Measurements from ENCODE around the gene CENPS. TPM values are rescaled to one million over a fixed set of nuclear protein-coding genes. Genes with fewer than 3 reads are reported as not detected.
"Not testable (repeated sequence)": the region's sequence is repeated elsewhere in the genome, so short reads cannot be mapped to it uniquely, and the experiment has no call there.

The CENPS gene
- total RNA-seq, 1 experiment from 2014 or later = 14.3 TPM

DNA sequence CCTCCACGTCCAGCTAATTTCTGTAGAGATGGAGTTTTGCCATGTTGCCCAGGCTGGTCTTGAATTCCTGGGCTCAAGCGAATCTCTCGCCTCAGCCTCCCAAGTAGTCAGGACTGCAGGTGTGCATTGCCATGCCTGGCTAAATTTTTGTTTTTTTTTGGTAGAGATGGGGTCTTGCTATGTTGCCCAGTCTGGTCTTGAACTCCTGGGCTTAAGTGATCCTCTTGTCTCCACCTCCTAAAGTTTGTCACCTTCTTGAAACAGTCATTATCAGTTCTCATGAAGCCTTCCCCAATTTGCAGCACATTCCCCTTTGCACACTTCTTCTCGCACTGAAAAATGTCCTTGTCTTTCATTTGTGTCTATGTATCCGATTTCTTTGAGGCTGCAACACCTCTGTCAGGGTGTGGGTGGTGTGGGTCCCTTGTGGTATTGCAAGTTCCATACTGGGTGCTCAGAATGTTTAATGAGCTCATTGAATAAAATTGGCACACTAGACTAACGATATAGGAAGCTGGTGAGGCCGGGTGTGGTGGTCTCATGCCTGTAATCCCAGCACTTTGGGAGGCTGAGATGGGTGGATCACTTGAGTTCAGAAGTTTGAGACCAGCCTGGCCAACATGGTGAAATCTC lies 16.7 kb downstream of the CENPS start:
- DNase-seq (ENCODE audit: low spot score) = no peak
- in situ Hi-C loops (cut with HindIII; ENCODE audit: low sequenced_read_pairs) = no loop called here

GRCh38 chr1:10449751-10450150 lies 19.5 kb downstream of the CENPS start, which contains the start of gene CORT:
CORT (plus strand) TSS chr1:10450031; CDS start chr1:10450224, 193 bp downstream.
- in situ Hi-C loops (cut with HindIII; ENCODE audit: low sequenced_read_pairs) = no loop called here
- no peak for DNase-seq (ENCODE audit: low spot score)

GRCh38 chr1:10450156-10450814 lies 20.1 kb downstream of the CENPS start:
- DNase-seq (ENCODE audit: low spot score) = no peak
- in situ Hi-C loops (cut with HindIII; ENCODE audit: low sequenced_read_pairs) = no loop called here

DNA sequence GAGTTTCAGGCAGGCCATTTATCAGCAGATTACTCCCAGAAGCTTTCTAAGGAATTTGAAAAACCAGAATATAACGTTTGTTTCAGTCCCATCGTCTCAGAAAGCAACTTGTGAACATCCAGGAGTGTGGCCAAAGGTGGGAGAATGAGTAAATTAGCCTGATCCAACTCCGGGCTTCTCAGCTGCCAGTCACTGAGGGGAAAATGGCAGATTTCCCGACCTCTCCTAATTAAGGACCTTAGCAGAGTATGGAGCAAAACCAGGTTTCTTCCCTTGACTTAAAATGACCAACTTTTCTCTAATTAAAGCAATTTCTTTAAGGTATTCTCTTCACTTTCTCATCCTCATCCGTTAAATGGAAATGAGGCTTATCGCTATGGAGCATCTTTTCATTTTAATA lies 20.6 kb downstream of the CENPS start:
- in situ Hi-C loops (cut with HindIII; ENCODE audit: low sequenced_read_pairs) = no loop called here
- no peak for DNase-seq (ENCODE audit: low spot score)

DNA sequence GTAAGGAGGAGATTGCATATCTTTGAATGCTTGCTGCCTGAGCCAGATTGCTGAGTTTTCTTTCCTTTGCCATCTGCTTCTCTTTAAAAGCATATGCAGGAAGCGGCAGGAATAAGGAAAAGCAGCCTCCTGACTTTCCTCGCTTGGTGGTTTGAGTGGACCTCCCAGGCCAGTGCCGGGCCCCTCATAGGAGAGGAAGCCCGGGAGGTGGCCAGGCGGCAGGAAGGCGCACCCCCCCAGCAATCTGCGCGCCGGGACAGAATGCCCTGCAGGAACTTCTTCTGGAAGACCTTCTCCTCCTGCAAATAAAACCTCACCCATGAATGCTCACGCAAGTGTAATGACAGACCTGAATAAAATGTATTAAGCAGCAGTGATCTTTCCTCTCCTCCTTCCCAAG lies 21.1 kb downstream of the CENPS start:
- in situ Hi-C loops (cut with HindIII; ENCODE audit: low sequenced_read_pairs) = no loop called here
- no peak for DNase-seq (ENCODE audit: low spot score)

DNA sequence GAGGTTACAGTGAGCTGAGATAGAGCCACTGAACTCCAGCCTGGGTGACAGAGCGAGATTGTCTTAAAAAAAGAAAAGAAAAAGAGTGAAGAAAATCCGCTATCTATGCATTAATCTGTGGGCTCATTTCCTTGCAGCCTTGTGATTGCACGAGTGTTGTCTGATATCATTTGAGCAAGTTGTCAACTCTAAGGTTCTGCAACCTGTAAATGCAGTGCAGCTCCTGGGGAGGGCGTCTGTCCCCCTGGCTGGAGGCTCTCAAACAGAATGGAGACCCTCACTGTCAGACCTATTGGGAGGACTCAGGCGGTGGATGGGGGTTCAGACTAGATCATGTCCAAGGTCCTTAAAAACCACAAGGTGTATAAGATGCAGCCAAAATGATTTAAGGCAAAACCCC lies 25.8 kb downstream of the CENPS start:
- no peak for DNase-seq (ENCODE audit: low spot score)
- in situ Hi-C loops (cut with HindIII; ENCODE audit: low sequenced_read_pairs) = no loop called here

- no peak for DNase-seq (ENCODE audit: low spot score)
- in situ Hi-C loops (cut with HindIII; ENCODE audit: low sequenced_read_pairs) = no loop called here
Measured at GRCh38 chr1:10456661-10457060, 26.4 kb downstream of the CENPS start.

DNA sequence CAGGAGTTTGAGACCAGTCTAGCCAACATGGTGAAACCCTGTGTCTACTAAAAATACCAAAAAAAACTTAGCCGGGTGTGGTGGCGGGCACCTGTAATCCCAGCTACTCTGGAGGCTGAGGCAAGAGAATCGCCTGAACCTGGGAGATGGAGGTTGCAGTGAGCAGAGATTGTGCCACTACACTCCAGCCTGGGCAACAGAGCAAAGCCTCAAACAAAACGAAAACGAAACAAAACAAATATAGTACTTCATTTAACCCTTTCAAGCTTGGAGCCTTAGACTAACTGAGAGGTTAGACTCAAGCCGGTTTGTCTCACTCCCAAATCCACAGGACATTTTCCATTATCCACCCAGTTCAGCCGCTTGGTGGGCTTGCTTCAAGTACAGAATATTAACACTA lies 27.2 kb downstream of the CENPS start:
- DNase-seq (ENCODE audit: low spot score); in situ Hi-C loops (cut with HindIII; ENCODE audit: low sequenced_read_pairs): not testable (repeated sequence)

DNA sequence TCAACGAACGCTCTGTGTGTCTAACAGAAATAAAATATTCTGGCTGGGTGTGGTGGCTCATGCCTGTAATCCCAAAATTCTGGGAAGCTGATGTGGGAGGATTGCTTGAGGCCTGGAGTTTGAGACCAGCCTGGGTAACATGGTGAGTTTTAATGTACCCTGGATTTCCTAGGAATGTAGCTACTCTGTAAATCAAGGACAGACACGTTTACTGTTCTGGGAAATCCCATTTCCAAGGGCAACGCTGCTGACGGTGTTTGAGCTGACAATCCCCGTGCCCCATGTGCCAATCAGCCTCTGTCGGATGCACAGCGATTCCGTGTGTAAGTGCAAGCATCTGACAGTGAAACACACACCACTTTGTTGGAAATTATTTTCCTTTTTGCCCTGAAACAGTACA lies 27.6 kb downstream of the CENPS start:
- in situ Hi-C loops (cut with HindIII; ENCODE audit: low sequenced_read_pairs) = no loop called here
- no peak for DNase-seq (ENCODE audit: low spot score)

DNA sequence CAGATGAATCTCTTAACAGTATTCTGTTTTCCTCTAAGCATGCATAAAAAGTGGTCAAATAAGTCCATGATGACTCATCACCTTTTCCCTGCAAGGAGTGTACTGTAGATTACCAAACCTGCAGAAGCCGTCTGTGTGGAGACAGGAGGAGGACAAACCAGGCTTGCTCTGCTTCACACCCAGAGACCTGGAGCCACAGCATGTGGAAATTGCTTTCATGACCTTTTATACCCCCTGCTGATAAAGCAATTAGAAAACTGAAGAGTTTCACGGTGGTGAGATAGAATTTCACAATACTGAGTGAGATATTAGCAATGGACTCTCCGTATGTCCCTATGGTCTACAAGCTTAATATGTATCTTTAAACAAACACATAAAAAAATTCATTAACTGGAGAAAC lies 29.0 kb downstream of the CENPS start:
- DNase-seq (ENCODE audit: low spot score) = no peak
- in situ Hi-C loops (cut with HindIII; ENCODE audit: low sequenced_read_pairs) = no loop called here

DNA sequence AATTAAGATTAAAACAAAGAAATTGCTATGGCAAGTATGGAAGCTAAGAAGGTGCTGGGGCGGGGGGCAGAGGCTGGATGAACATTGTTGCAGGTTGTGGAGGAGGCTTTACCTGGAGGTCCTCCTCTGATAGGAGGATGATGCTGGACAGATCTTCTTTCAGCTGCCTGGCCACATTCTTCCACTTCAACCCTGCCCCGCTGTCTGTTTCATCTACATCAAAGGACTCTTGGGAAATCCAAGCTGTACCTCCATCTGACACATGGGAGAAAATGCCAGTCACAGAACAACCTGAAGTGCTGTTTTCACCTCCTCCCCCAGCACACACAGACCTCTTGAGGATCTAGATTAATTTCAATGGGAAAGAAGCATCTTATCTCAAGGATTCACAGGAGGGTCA lies 36.8 kb downstream of the CENPS start:
- in situ Hi-C loops (cut with HindIII; ENCODE audit: low sequenced_read_pairs) = no loop called here
- no peak for DNase-seq (ENCODE audit: low spot score)

GRCh38 chr1:10470043-10470442 lies 39.8 kb downstream of the CENPS start:
- DNase-seq (ENCODE audit: low spot score) = no peak
- in situ Hi-C loops (cut with HindIII; ENCODE audit: low sequenced_read_pairs) = no loop called here

GRCh38 chr1:10471411-10472219 lies 41.4 kb downstream of the CENPS start:
- no peak for DNase-seq (ENCODE audit: low spot score)
- in situ Hi-C loops (cut with HindIII; ENCODE audit: low sequenced_read_pairs) = no loop called here

- peak; percentile 97 for DNase-seq (ENCODE audit: low spot score)
- in situ Hi-C loops (cut with HindIII; ENCODE audit: low sequenced_read_pairs) = no loop called here
Measured at GRCh38 chr1:10472220-10473144, 42.2 kb downstream of the CENPS start, which contains the start of gene DFFA. DFFA (minus strand) TSS chr1:10472529; CDS start chr1:10472458, 71 bp downstream.

DNA sequence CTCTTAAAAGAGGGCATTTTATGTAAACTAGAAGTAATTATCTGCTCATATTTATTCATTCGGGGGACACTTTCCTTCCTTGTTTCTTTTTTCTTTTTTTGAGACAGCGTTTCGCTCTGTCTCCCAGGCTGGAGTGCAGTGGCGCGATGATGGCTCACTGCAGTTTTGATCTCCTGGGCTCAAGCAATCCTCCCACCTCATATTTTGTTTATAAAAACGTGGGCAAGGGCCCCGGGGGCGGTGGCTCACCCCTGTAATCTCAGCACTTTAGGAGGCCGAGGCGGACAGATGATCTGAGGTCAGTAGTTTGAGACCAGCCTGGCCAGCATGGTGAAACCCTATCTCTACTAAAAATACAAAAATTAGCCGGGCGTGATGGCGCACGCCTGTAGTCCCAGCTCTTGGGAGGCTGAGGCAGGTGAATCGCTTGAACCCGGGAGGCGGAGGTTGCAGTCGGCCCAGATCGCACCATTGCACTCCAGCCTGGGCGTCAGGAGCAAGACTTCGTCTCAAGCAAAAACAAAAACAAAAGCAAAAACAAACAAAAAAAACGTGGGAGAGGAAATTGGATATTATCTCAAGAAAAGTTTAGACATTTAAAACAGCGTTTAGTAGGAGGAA lies 43.0 kb downstream of the CENPS start:
- in situ Hi-C loops (cut with HindIII; ENCODE audit: low sequenced_read_pairs) = no loop called here
- no peak for DNase-seq (ENCODE audit: low spot score)

DNA sequence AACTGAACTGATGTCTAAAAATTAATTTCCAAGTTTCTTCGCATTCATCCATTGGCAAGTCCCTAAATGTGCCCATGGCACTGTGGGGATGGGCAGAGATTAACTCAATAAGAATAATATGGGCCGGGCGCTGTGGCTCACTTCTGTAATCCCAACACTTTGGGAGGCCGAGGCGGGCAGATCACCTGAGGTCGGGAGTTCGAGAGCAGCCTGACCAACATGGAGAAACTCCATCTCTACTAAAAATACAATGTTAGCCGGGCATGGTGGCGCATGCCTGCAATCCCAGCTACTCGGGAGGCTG lies 44.0 kb downstream of the CENPS start:
- DNase-seq (ENCODE audit: low spot score); in situ Hi-C loops (cut with HindIII; ENCODE audit: low sequenced_read_pairs): not testable (repeated sequence)

- peak; percentile 87 for DNase-seq (ENCODE audit: low spot score)
- in situ Hi-C loops (cut with HindIII; ENCODE audit: low sequenced_read_pairs) = no loop called here
Measured at GRCh38 chr1:10474613-10475507, 44.6 kb downstream of the CENPS start, which contains the start of gene PEX14. PEX14 (plus strand) TSS chr1:10474950; CDS start chr1:10474967, 17 bp downstream.

GRCh38 chr1:10475510-10475909 lies 45.3 kb downstream of the CENPS start:
- no peak for DNase-seq (ENCODE audit: low spot score)
- in situ Hi-C loops (cut with HindIII; ENCODE audit: low sequenced_read_pairs) = no loop called here

All from G401 (cell line).